Muscle layer of duodenum (tissue), 2 donors: ENCODE data around the gene FUT6.

Experiments
- H3K27ac ChIP-seq: one replicate; pipeline ENCODE4 v1.7.0; 2013; ENCODE audit warnings: mild to moderate bottlenecking, low read length
- H3K27me3 ChIP-seq: one replicate; pipeline ENCODE4 v1.7.0; 2013; ENCODE audit warnings: low read depth, mild to moderate bottlenecking, control low read depth, low read length
- H3K36me3 ChIP-seq, 2 donors: one replicate each; pipeline ENCODE4 v1.7.0; 2013; ENCODE audit warnings: low read length in 2 of 2, control low read depth in 1 of 2, mild to moderate bottlenecking in 1 of 2; ENCODE audit not compliant: insufficient read depth in 2 of 2, control insufficient read depth in 1 of 2
- H3K4me1 ChIP-seq, 2 donors: one replicate each; pipeline ENCODE4 v1.7.0; 2013; ENCODE audit warnings: low read length in 2 of 2, mild to moderate bottlenecking in 2 of 2, control low read depth in 1 of 2, moderate library complexity in 1 of 2; ENCODE audit not compliant: insufficient read depth in 2 of 2, control insufficient read depth in 1 of 2
- H3K4me3 ChIP-seq, 2 donors: one replicate each; pipeline ENCODE4 v1.7.0; 2013; ENCODE audit warnings: low read length in 2 of 2, low read depth in 1 of 2, mild to moderate bottlenecking in 1 of 2
- H3K9me3 ChIP-seq, 2 donors: one replicate each; pipeline ENCODE4 v1.7.0; 2013; ENCODE audit warnings: low read length in 2 of 2, control low read depth in 1 of 2, mild to moderate bottlenecking in 1 of 2; ENCODE audit not compliant: control insufficient read depth in 1 of 2
- donor health status: healthy.

Gene FUT6

DNA sequence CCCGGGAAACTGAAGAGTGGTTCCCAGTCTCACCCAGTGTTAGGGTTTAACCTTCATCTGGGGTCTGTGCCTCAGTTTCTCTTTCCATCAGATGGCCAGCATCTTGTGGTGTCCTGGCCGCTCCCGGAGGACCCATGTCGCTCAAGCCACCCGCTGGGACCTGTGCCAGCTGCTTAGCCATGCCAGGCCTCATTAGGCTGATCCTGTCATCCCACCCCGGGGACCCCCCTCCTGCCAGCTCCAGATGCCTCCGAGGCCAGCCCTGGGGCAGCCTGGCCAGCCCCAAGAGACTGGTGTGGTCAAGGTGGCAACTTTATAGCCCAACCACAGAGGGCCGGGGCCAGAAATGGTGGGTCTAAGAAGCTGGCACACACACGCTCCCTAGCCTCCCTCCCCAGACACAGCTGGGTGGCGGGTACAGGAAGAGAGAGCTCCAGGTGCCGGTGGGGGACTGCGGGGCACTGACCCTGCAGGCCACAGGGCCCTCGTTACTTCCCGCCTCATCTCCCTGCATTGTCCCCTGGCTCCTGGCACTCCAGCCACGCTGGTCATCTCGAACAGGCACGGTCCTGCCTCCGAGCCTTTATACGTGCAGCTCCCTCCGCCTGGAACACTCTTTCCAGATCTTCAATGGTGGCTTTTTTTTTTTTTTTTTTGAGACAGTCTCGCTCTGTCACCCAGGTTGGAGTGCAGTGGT lies 31.2 kb downstream of the FUT6 start:
- no peaks in the 10 kb centered on the region for H3K27me3 ChIP-seq
- H3K36me3 ChIP-seq: no peaks in the 10 kb centered on the region
- H3K4me3 ChIP-seq: no peak overlapping the region

DNA sequence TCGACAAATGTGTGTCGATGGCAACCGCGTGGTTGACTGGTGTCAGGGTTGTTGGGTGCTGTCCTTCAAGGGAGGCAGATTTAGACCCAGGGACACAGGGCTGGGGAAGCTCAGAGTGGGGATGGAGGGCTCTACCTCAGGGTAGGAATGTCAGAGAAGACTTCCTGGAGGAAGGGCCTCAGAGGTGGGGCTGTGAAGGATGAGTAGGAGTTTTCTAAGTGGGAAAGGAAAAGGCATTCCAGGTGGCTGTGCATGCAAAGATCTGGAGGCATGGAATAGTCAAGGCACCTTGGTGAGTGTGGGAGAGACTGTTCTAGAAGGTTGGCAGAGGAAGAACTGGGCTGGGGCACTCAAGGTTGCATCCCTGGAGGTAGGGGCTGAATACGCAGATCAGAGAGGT lies 32.6 kb downstream of the FUT6 start:
- Histone ChIP-seq H3K27me3 (peaks cover 2% of the 10 kb centered on the region), H3K27ac (no peak overlapping the region), H3K36me3 (no peaks in the 10 kb centered on the region), H3K4me3 (no peak overlapping the region), H3K4me1 (peaks cover 0 to 12% of the 10 kb centered on the region in 2 donors), H3K9me3 (no peaks in the 10 kb centered on the region)

More for the DNA sequence above, 31.2 kb downstream of the FUT6 start:
- H3K4me1 ChIP-seq: peaks cover 0 to 12% of the 10 kb centered on the region in 2 donors
- H3K27ac ChIP-seq: no peak overlapping the region
- no peaks in the 10 kb centered on the region for H3K9me3 ChIP-seq

GRCh38 chr19:5806133-5806489 lies 33.4 kb downstream of the FUT6 start:
- peak overlapping the region in 1 of 2 donors; percentile 55 for H3K4me3 ChIP-seq
- no peaks in the 10 kb centered on the region for H3K36me3 ChIP-seq
- H3K27me3 ChIP-seq: peaks cover 7% of the 10 kb centered on the region
- no peak overlapping the region for H3K27ac ChIP-seq
- H3K9me3 ChIP-seq: no peaks in the 10 kb centered on the region
- H3K4me1 ChIP-seq: peaks cover 0 to 12% of the 10 kb centered on the region in 2 donors

DNA sequence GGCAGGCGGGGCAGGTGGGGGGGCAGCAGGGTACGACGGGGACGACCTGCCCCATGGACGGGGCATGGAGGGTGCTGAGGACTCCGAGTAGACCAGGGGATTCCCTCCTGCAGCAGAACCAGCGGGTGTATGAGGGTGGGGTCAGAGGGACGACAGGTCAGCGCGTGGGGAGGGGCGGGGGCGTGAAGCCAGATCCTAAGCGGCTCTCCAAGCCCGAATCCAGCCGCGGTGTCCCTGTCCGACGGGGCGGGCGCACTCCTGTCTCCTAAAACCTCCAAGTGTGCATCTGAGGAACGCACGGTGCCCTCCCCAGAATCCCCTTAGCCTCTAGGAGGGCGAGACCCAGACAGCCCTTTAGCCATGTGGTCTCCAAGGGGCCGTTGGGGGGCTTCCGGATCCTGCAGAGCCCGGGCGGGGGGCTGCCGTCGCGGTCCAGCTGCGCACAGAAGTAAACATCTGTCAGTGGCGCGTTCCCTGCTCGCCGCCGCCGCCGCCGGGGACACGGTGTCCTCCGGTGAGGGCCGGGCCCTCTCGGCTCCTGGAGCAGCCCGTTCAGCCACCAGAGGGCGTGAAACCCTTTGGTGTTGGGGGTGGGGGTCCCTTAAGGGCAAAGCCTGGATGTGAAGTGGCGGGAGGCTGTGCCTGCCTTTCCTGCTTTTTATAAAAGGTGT lies 33.9 kb downstream of the FUT6 start:
- peaks cover 7% of the 10 kb centered on the region for H3K27me3 ChIP-seq
- peaks cover 0 to 12% of the 10 kb centered on the region in 2 donors for H3K4me1 ChIP-seq
- peak overlapping the region in 1 of 2 donors; percentile 55 for H3K4me3 ChIP-seq
- no peaks in the 10 kb centered on the region for H3K9me3 ChIP-seq
- no peaks in the 10 kb centered on the region for H3K36me3 ChIP-seq
- H3K27ac ChIP-seq: no peak overlapping the region

DNA sequence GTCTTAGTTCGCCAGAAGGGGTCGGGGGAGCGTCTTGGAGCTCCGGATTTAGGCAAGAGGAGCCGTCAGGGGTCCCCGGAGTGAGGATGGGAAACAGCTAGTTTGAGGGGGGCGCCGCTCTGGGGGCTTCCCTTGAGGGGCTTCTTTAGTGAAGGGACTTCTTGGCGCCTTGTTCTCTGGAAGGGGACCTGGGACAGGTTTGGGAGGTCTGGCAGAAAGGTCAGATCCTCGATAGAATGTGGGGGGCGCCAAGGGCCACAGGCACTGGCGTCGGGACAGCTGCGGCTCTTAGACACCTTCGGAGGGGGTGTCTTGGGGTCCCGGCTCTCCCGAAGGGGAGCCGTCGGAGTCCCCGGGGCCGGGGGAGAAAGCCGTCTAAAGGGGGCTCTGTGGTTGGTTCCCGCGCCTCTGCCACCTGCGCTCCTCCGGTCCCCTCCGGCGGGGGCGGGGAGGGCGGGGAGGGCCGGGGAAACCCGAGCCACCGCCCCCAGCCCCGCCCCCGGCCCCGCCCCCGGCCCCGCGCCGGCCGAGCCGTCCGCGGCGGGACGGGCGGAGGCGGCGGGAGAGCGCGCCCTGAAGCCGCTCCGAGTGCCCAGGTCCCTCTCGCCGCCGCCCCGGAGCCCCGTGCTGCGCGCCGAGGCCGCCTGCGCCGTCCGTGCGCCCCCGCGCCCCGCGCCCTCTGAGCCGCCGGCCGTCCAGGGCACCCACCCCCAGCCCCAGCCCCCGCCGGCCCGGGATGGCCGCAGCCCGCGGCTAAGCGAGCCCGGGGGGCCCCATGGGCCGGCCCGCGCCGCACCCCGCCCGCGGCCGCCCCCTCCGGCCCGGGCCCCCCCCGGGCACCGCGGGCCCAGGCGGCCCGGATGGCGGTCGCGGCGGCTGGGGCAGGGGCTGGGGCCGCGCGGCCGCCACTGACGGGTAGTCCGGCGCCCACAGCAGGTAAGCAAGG lies 34.7 kb downstream of the FUT6 start, which contains the start of gene NRTN:
Gene NRTN, plus strand, starts transcription at position 552 of the 946 bp plus-strand sequence. CDS start 19,099 bp downstream, outside the sequence.
- Histone ChIP-seq H3K27me3 (peaks cover 7% of the 10 kb centered on the region), H3K36me3 (no peaks in the 10 kb centered on the region), H3K4me1 (peaks cover 0 to 12% of the 10 kb centered on the region in 2 donors), H3K4me3 (peak within 1 kb of the TSS; percentile 37 to 55), H3K9me3 (no peaks in the 10 kb centered on the region), H3K27ac (no peak within 1 kb of the TSS)

- Histone ChIP-seq H3K4me1 (peaks cover 0 to 12% of the 10 kb centered on the region in 2 donors), H3K9me3 (no peaks in the 10 kb centered on the region), H3K27me3 (peaks cover 7% of the 10 kb centered on the region), H3K27ac (no peak overlapping the region), H3K4me3 (peak overlapping the region; percentile 37 to 55), H3K36me3 (no peaks in the 10 kb centered on the region)
Measured at GRCh38 chr19:5803752-5804515, 35.6 kb downstream of the FUT6 start.

DNA sequence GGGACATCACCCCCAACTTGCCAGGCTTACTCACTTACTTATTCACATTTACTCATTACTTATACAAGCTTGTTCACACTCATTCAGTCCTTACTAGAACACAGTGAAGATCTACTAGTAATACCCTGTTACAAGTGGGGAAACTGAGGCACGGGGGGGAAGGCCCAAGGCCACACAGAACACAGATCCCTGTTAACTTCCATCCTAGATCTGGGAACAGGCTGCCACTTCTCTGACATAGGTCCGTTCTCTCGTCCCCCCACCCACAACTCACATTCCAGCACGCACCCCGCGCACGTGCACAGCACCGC lies 36.1 kb downstream of the FUT6 start:
- peaks cover 7% of the 10 kb centered on the region for H3K27me3 ChIP-seq
- no peaks in the 10 kb centered on the region for H3K36me3 ChIP-seq
- peaks cover 0 to 12% of the 10 kb centered on the region in 2 donors for H3K4me1 ChIP-seq
- H3K27ac ChIP-seq: no peak overlapping the region
- H3K9me3 ChIP-seq: no peaks in the 10 kb centered on the region
- peak overlapping the region; percentile 37 to 55 for H3K4me3 ChIP-seq

DNA sequence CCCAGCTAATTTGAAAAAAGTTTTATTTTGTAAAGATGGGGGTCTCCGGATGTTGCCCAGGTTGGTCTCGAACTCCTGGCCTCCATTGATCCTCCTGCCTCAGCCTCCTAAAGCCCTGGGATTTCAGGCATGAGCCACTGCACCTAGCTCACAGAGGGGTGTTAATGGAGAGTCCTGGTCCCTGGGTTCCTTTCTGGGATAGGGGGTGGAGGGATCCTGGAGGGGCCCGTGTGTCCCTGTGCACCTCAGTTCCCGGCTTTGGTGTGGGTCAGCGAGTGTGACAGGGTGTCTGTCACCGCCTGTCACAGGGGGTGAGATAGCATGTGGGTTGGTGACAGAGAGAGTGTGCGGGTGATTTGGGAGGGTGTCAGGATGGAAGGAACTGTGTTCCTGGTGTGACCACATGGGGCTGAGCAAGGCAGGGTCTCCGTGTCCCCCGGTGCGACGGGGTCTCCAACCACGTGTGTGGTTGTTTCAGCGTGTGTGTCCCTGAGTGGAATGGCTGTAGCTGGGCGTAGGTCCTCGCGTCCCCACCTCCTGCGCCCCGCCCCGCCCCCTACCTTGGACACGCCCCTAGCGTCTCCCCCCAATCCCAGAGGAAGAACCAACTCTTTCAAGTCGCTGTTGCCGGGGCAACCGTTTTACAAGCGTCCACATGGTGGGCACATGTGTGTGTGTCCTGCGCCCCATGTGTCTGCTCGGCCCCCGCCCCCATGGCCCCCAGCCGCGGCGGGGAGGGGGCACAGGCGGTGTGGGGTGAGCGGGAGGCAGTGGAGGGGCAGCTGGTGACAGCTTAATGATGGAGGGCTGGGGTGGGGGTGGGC lies 37.5 kb downstream of the FUT6 start:
- Histone ChIP-seq H3K36me3 (no peaks in the 10 kb centered on the region), H3K4me1 (peaks cover 0 to 12% of the 10 kb centered on the region in 2 donors), H3K27ac (no peak overlapping the region), H3K27me3 (peaks cover 7% of the 10 kb centered on the region), H3K9me3 (no peaks in the 10 kb centered on the region), H3K4me3 (no peak overlapping the region)

DNA sequence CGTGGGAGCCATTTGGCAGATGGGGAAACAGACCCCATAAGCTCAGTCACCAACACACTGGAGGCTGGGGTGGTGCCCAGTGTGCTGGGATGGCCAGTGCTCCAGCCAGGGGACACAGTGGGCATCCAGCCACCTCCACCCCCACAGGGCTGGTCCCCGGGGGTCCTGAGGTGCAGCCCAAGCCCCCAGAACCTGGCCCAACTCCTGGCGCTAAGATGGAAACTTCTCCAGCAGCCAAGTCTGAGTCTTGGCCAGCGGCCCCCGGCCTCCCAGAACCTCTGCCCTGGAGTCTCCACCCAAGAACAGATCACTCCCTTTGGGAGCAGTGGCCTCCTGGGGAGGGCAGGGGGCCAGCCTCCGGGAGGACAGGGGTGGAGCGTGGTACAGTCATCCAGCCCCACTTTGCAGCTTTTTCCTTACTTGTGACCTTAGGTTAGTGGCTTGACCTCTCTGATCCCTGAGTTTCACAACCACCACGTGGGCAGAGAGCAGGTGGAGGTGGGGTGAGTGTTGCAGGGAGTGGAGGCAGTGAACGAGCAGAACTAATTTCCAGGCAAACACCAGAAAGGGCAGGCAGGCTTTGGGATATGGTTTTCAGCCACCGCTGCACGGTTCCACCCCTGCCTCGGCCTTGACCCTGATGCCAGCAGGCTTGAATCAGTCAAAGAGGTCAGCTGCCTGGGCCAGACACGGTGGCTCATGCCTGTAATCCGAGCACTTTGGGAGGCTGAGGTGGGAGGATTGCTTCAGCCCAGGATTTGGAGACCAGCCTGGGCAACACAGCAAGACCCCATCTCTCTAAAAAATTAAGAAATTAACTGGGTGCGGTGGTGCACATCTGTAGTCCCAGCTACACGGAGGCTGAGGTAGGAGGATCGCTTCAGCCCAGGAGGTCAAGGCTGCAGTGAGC lies 38.9 kb downstream of the FUT6 start:
- Histone ChIP-seq H3K4me3 (no peak overlapping the region), H3K9me3 (no peaks in the 10 kb centered on the region), H3K4me1 (peaks cover 0 to 6% of the 10 kb centered on the region in 2 donors), H3K27ac (no peak overlapping the region), H3K27me3 (peaks cover 7% of the 10 kb centered on the region), H3K36me3 (no peaks in the 10 kb centered on the region)
